Upper lobe of left lung (tissue), 6 donors: ENCODE measurements around the gene ANKRD40CL. TPM values are rescaled to one million over a fixed set of nuclear protein-coding genes. Genes with fewer than 3 reads are reported as not detected.

ENCODE experiments used
- ATAC-seq, 2 donors: fragments of 200-7000 bp; cut with Tn5 transposase; one replicate each; pipeline ENCODE4 v1.9.1; 2022; ENCODE audit warnings: mild to moderate bottlenecking in 2 of 2, moderate library complexity in 2 of 2; ENCODE audit not compliant: low FRiP score in 2 of 2
- DNase-seq, 2 donors: peaks; one replicate each; pipeline ENCODE4 v3.0.0-alpha.2; 2019 to 2020
- H3K27ac ChIP-seq, 4 donors: fragments of 200-600 bp; sonication (generic); one replicate each; pipeline ENCODE4 v1.5.1; 2016 to 2019
- H3K27me3 ChIP-seq, 4 donors: fragments of 200-600 bp; sonication (generic); one replicate each; pipeline ENCODE4 v1.5.1; 2017 to 2019
- H3K36me3 ChIP-seq, 4 donors: fragments of 200-600 bp; sonication (generic); one replicate each; pipeline ENCODE4 v1.5.1; 2016 to 2019
- H3K4me1 ChIP-seq, 4 donors: fragments of 200-600 bp; sonication (generic); one replicate each; pipeline ENCODE4 v1.5.1; 2018 to 2019
- H3K4me3 ChIP-seq, 4 donors: fragments of 200-600 bp; sonication (generic); one replicate each; pipeline ENCODE4 v1.5.1; 2017 to 2019; ENCODE audit warnings: mild to moderate bottlenecking in 2 of 4, moderate library complexity in 1 of 4
- H3K9me3 ChIP-seq, 4 donors: fragments of 200-600 bp; sonication (generic); one replicate each; pipeline ENCODE4 v1.5.1; 2018 to 2019
- EP300 ChIP-seq, 4 donors: sonication (generic); formaldehyde crosslinking; IDR thresholded peaks; one replicate each; pipeline ENCODE4 v1.5.1; 2017; ENCODE audit warnings: antibody characterized with exemption in 4 of 4, control low read depth in 2 of 4
- POLR2A ChIP-seq, 4 donors: fragments of 450-650 bp; IDR thresholded peaks; one replicate each; pipeline ENCODE4 v1.5.1; 2016 to 2017; ENCODE audit warnings: antibody characterized with exemption in 4 of 4, mild to moderate bottlenecking in 2 of 4
- POLR2AphosphoS5 ChIP-seq, 2 donors: sonication (generic); formaldehyde crosslinking; IDR thresholded peaks; one replicate each; pipeline ENCODE4 v1.5.1; 2017; ENCODE audit warnings: antibody characterized with exemption in 2 of 2
- WGBS, 2 donors: methylation state at CpG; one replicate each; pipeline ENCODE4 v1.1.5; 2017 to 2018; 5-methylcytosine and 5-hydroxymethylcytosine counted together
- total RNA-seq, 6 donors: library from RNA; depleted of rRNA in 4 of 6; stranded (reverse); fragments of >200 nt in 4 of 6; gene quantifications; one replicate each; pipeline versions ENCODE4 v1.1.0 to v1.2.1, GENCODE V29; 2016 to 2021
- TF ChIP-seq, protein P1 (sequence below), 6 experiments: fragments of 450-650 bp in 4 of 6; fragments of 200-600 bp in 2 of 6; sonication (generic) in 2 of 6; IDR thresholded peaks; one replicate each; pipeline ENCODE4 v1.5.1; 2016 to 2019; ENCODE audit warnings: antibody characterized with exemption in 6 of 6
- donor health status: DM: no; HTN: no; CAD: no; lungs with moderate emphysema.
- donor health status: DM: no; HTN: yes; CAD: no; lungs with severe emphysema.

The ANKRD40CL gene
- not detected for total RNA-seq

DNA sequence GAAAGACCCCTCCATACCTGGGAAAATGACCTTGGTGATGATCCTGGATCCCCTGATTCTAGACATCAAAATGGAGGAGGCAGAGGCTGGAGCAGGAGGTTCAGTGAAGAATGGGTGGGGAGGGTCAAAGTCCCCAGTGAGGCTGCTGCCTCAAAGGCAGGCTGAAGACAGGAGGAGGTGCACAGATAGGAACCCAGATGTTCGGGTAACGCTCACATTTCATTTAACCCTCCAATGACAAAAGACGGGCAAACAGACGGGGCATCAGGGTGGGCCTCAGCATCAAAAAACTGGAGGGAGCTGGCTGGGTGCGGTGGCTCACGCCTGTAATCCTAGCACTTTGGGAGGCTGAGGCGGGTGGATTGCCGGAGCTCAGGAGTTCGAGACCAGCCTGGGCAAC lies at the start of gene ANKRD40CL:
Gene ANKRD40CL (minus strand): TSS at position 73 of the 400 bp plus-strand sequence. CDS start 605 bp downstream, outside the sequence.
- ATAC-seq = no peak
- no peak for DNase-seq
- no peak for TF ChIP-seq POLR2A (IDR thresholded peaks at IDR 0.05)
- TF ChIP-seq, protein P1, sequence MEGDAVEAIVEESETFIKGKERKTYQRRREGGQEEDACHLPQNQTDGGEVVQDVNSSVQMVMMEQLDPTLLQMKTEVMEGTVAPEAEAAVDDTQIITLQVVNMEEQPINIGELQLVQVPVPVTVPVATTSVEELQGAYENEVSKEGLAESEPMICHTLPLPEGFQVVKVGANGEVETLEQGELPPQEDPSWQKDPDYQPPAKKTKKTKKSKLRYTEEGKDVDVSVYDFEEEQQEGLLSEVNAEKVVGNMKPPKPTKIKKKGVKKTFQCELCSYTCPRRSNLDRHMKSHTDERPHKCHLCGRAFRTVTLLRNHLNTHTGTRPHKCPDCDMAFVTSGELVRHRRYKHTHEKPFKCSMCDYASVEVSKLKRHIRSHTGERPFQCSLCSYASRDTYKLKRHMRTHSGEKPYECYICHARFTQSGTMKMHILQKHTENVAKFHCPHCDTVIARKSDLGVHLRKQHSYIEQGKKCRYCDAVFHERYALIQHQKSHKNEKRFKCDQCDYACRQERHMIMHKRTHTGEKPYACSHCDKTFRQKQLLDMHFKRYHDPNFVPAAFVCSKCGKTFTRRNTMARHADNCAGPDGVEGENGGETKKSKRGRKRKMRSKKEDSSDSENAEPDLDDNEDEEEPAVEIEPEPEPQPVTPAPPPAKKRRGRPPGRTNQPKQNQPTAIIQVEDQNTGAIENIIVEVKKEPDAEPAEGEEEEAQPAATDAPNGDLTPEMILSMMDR (IDR thresholded peaks at IDR 0.05) = no peak
- WGBS, 2 donors = 94% methylated on average over 9 of the region's 9 CpGs
- H3K4me1 ChIP-seq = peaks cover 0 to 17% (median 5%) of the 10 kb centered on the region in 4 donors
- H3K27ac ChIP-seq = no peak within 1 kb of the TSS
- no peak within 1 kb of the TSS for H3K4me3 ChIP-seq
- no peaks in the 10 kb centered on the region for H3K27me3 ChIP-seq
- H3K9me3 ChIP-seq = no peaks in the 10 kb centered on the region
- H3K36me3 ChIP-seq = no peaks in the 10 kb centered on the region

GRCh38 chr17:50816271-50816670 lies 49.0 kb upstream of the ANKRD40CL start:
- 64 to 83% methylated on average over 5 of the region's 5 CpGs for WGBS, 2 donors
- ATAC-seq = no peak
- no peak overlapping the region for H3K27ac ChIP-seq

GRCh38 chr17:50815400-50815799 lies 48.1 kb upstream of the ANKRD40CL start:
- TF ChIP-seq POLR2A (IDR thresholded peaks at IDR 0.05) (no peak), EP300 (IDR thresholded peaks at IDR 0.05) (no peak), POLR2AphosphoS5 (IDR thresholded peaks at IDR 0.05) (no peak)
- TF ChIP-seq, protein P1 (IDR thresholded peaks at IDR 0.05) = no peak
- H3K27ac ChIP-seq = no peak overlapping the region
- 32 to 48% methylated on average over 3 of the region's 3 CpGs for WGBS, 2 donors

More at GRCh38 chr17:50816271-50816670, 49.0 kb upstream of the ANKRD40CL start:
- TF ChIP-seq POLR2A (IDR thresholded peaks at IDR 0.05) (no peak), POLR2AphosphoS5 (IDR thresholded peaks at IDR 0.05) (no peak), EP300 (IDR thresholded peaks at IDR 0.05) (no peak)
- TF ChIP-seq, protein P1 (IDR thresholded peaks at IDR 0.05) = no peak
- no peak for DNase-seq
- no peaks in the 10 kb centered on the region for H3K36me3 ChIP-seq
- no peak overlapping the region for H3K4me3 ChIP-seq
- peaks cover 3 to 6% (median 5%) of the 10 kb centered on the region in 4 donors for H3K4me1 ChIP-seq
- H3K27me3 ChIP-seq = no peaks in the 10 kb centered on the region
- H3K9me3 ChIP-seq = no peaks in the 10 kb centered on the region

GRCh38 chr17:50813583-50813982 lies 46.3 kb upstream of the ANKRD40CL start:
- Histone ChIP-seq H3K27ac (no peak overlapping the region), H3K9me3 (no peaks in the 10 kb centered on the region), H3K36me3 (no peaks in the 10 kb centered on the region), H3K27me3 (no peaks in the 10 kb centered on the region), H3K4me1 (peaks cover 3 to 6% (median 5%) of the 10 kb centered on the region in 4 donors), H3K4me3 (no peak overlapping the region)
- ATAC-seq (no peak), DNase-seq (no peak)
- TF ChIP-seq POLR2AphosphoS5 (IDR thresholded peaks at IDR 0.05) = no peak
- TF ChIP-seq, protein P1 (IDR thresholded peaks at IDR 0.05) = no peak

More at GRCh38 chr17:50815400-50815799, 48.1 kb upstream of the ANKRD40CL start:
- Histone ChIP-seq H3K4me1 (peaks cover 3 to 6% (median 5%) of the 10 kb centered on the region in 4 donors), H3K27me3 (no peaks in the 10 kb centered on the region), H3K36me3 (no peaks in the 10 kb centered on the region), H3K9me3 (no peaks in the 10 kb centered on the region), H3K4me3 (no peak overlapping the region)
- no peak for ATAC-seq
- DNase-seq = no peak

DNA sequence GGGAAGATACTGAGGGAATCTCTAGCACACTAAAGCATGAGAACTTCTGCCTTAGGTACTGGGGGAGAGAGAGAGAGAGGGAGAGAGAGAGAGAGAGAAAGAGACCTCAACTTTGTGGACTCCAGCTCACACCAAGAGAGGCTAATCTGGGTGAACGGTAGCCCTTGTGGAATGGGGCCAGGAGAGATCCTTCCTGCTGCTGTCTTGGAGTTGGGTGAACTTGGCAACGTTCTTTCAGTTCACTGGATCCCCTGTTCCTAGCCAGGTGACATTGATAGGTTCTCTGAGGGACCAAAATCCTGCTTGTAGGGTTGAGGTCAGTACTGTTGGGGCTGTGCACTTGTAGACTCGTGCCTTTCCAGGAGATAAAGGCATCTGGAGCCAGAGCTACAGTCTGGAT lies 41.6 kb upstream of the ANKRD40CL start:
- Histone ChIP-seq H3K9me3 (no peaks in the 10 kb centered on the region), H3K4me1 (no peaks in the 10 kb centered on the region), H3K36me3 (no peaks in the 10 kb centered on the region), H3K4me3 (no peak overlapping the region), H3K27me3 (no peaks in the 10 kb centered on the region), H3K27ac (no peak overlapping the region)
- WGBS, 2 donors = 64 to 83% methylated on average over 3 of the region's 3 CpGs
- no peak for ATAC-seq
- TF ChIP-seq POLR2AphosphoS5 (IDR thresholded peaks at IDR 0.05) = no peak
- no peak for TF ChIP-seq EP300 (IDR thresholded peaks at IDR 0.05)
- TF ChIP-seq, protein P1 (IDR thresholded peaks at IDR 0.05) = no peak
- TF ChIP-seq POLR2A (IDR thresholded peaks at IDR 0.05) = no peak
- DNase-seq = no peak
